Heart right ventricle (tissue), 16 donors: ENCODE data around the gene TMEM255B. TPM values are rescaled to one million over a fixed set of nuclear protein-coding genes. Genes with fewer than 3 reads are reported as not detected.

Experiments
- ATAC-seq, 8 donors: fragments of 200-7000 bp; cut with Tn5 transposase; one replicate each; pipeline ENCODE4 v1.9.1; 2020; ENCODE audit warnings: mild to moderate bottlenecking in 8 of 8, moderate library complexity in 8 of 8, moderate number of reproducible peaks in 1 of 8
- DNase-seq, 2 donors: peaks; one replicate each; pipeline ENCODE4 v3.0.0-alpha.2; 2020
- H3K27ac ChIP-seq, 10 donors: fragments of 200-600 bp; sonication (generic) in 2 of 10; one replicate each; pipeline versions ENCODE4 v1.5.0 to v1.8.0; 2020 to 2022; ENCODE audit warnings: mild to moderate bottlenecking in 3 of 10
- H3K27me3 ChIP-seq, 7 donors: fragments of 200-600 bp; one replicate each; pipeline ENCODE4 v1.8.0; 2021 to 2022; ENCODE audit warnings: mild to moderate bottlenecking in 2 of 7
- H3K36me3 ChIP-seq, 9 donors: fragments of 200-600 bp; sonication (generic) in 1 of 9; one replicate each; pipeline versions ENCODE4 v1.5.0 to v1.8.0; 2020 to 2022; ENCODE audit warnings: mild to moderate bottlenecking in 2 of 9
- H3K4me1 ChIP-seq, 9 donors: fragments of 200-600 bp; sonication (generic) in 1 of 9; one replicate each; pipeline versions ENCODE4 v1.5.0 to v1.8.0; 2020 to 2022; ENCODE audit warnings: mild to moderate bottlenecking in 4 of 9
- H3K4me3 ChIP-seq, 10 donors: fragments of 200-600 bp; sonication (generic) in 2 of 10; one replicate each; pipeline versions ENCODE4 v1.5.0 to v1.8.0; 2020 to 2022; ENCODE audit warnings: mild to moderate bottlenecking in 7 of 10, moderate library complexity in 2 of 10
- H3K9me3 ChIP-seq, 11 donors: fragments of 200-600 bp in 10 of 11; sonication (generic) in 2 of 11; one replicate each; pipeline versions ENCODE4 v1.5.0 to v1.8.0; 2013 to 2022; ENCODE audit warnings: mild to moderate bottlenecking in 2 of 11, control low read depth in 1 of 11, moderate library complexity in 1 of 11
- WGBS, 2 donors: extraction: QIAGEN DNeasy Blood & Tissue Kit; methylation state at CpG; one replicate each; pipeline ENCODE4 v1.1.7; 2013; ENCODE audit warnings: inconsistent platforms in 1 of 2; 5-methylcytosine and 5-hydroxymethylcytosine counted together
- intact Hi-C, 10 donors: fragments of 100-400 bp; cut with DNase I; formaldehyde crosslinking; loops; one replicate each; pipeline versions ENCODE4 v1.11.1 to v1.14.2; 2022
- polyA plus RNA-seq, 2 donors: library from polyadenylated mRNA; stranded (reverse); fragments of 200-250 nt; gene quantifications; one replicate each; pipeline ENCODE4 v1.2.3, GENCODE V29; 2013
- total RNA-seq, 10 donors: library from RNA; stranded (reverse); fragmentation: NEBNext Ultra II Directional in 3 of 10; extraction: Animal tissue kit (Norgen Biotek cat#: 25700) in 3 of 10; gene quantifications; one replicate each; pipeline versions ENCODE4 v1.2.1 to v1.2.4, GENCODE V29; 2021 to 2023
- TF ChIP-seq, protein P1 (sequence below), 9 donors: fragments of 200-600 bp; sonication (generic) in 2 of 9; IDR thresholded peaks; one replicate each; pipeline versions ENCODE4 v1.5.0 to v1.8.0; 2021 to 2022; ENCODE audit warnings: antibody characterized with exemption in 9 of 9, mild to moderate bottlenecking in 5 of 9, moderate library complexity in 1 of 9
- donor health status: Arrhythmogenic right ventricular cardiomyopathy.
- donor health status: ischemic (EF 13 %, LVEDD 7.1; RV severe dilation, severe dysfunction).
- donor health status: healthy with polysubstance abuse.
- donor health status: DM: no; HTN: yes; CAD: no.
- donor health status: DM: no; HTN: no; CAD: no.
- donor health status: ischemic (EF 25% LVEDD 6.9; RV normal size, moderate dysfunction).
- donor health status: ischemic (EF 25% LVEDD 5.7; RV mildly dilated, moderate dysfunction).
- donor health status: healthy.
- donor health status: DM: yes; HTN: yes; CAD: no.
- donor health status: Ischemic cardiomyopathy.
- donor health status: ischemic (EF 35%, LVEDD 5.7; RV mildly dilated, moderate dysfunction).
- donor health status: nonischemic (EF 11% LVEDD 7.7; RV severe dilation, severe dysfunction).
- donor health status: DM: yes; HTN: yes; CAD: no.
- donor health status: PGD.
- donor health status: ischemic (EF 29% LVEDD 5.4; RV normal size, mild dysfunction).
- donor health status: nonischemic (EF 23%, LVEDD 6.1; RV moderate dilation, normal function).

Gene TMEM255B
- total and polyA plus RNA-seq, 12 donors = 2.4 to 12.9 (median 6.3) TPM

DNA sequence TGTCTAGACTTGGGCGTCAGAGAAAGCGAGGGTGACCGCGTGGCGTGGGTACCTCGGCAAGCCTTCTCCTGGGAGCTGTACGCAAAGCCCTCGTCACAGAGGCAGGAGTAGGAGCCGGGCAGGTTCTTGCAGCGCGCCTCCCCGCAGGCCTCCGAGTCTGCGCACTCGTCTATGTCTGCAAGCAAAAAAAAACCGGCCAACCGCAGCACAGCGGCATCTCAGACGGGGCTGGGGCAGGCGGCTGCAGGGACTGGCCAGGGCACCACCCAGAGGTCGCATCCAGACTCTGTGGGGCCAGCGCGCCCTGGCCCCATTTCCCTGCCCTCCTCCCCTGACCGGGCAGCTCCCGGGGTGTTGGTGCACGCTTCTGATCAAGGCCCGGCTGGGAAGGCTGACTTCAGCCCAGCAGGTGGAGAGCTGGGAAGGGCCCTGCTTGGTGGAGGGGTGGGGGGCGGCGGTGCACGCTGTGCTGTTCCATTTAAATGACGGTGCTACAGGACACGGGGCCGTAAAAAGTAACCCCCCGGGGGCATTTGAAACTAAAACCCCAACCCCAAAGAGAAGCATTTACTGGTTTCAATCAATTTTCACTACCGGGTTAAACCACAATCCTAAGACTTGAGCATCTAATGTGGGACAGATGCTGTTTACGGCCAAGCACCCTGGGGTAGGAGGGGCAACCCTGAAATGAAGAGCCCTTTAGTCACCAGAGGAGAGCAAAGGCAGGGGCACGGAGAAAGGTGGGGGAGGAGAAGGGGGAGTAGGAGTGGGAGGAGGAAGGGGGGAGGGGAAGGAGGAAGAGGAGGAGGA is 76.6 kb downstream of the TMEM255B start:
- Histone ChIP-seq H3K36me3 (peaks cover 0 to 59% (median 25%) of the 10 kb centered on the region in 9 donors), H3K4me1 (peaks cover 29 to 40% (median 40%) of the 10 kb centered on the region in 9 donors)

DNA sequence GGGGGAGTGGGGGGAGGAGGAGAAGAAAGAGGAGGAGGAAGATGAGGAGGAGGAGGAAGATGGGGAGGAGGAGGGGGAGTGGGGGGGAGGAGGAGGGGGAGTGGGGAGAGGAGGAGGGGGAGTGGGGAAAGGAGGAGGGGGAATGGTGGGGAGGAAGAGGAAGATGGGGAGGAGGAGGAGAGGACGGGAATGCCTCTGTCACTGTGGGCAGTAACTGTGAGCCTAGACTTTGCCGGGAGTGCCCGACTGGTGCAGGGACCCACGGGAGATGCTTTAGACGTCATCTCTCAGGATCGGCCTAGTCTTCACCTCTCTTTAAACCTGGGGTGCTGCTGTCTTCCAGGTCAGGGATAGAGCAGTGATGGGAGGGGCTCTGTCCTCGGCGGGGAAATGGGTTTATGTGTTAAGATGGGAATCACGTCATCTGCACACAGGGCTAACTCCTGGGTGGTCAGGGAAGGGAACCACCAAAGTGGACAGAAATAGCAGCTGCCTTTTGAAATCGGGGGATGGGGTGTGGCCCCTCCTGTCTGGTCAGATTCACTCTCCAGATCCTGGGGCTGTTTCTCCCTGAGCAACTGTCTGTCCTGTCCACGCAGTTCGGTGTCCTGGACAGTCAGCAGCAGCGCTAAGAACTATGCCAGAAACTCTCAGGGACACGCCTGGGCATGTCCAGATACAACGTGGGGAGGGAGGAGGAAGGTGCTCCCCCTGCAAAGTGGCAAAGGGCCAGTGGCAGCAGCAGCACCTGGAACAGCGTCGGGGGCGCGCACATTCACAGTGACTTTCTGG is 77.9 kb downstream of the TMEM255B start:
- Histone ChIP-seq H3K36me3 (peaks cover 0 to 55% (median 19%) of the 10 kb centered on the region in 9 donors), H3K4me3 (peak overlapping the region in 5 of 10 donors; percentile 4 to 39 (median 25)), H3K4me1 (peaks cover 29 to 47% (median 45%) of the 10 kb centered on the region in 9 donors), H3K27me3 (no peaks in the 10 kb centered on the region), H3K9me3 (no peaks in the 10 kb centered on the region), H3K27ac (peak overlapping the region; percentile 26 to 97 (median 88))
- intact Hi-C loops = loop anchor here in 4 of 10 donors (1.0 to 2.0 kb wide), 3 partner anchors 16 to 45 kb away; no protein-coding TSS in a partner anchor
- TF ChIP-seq, protein P1, sequence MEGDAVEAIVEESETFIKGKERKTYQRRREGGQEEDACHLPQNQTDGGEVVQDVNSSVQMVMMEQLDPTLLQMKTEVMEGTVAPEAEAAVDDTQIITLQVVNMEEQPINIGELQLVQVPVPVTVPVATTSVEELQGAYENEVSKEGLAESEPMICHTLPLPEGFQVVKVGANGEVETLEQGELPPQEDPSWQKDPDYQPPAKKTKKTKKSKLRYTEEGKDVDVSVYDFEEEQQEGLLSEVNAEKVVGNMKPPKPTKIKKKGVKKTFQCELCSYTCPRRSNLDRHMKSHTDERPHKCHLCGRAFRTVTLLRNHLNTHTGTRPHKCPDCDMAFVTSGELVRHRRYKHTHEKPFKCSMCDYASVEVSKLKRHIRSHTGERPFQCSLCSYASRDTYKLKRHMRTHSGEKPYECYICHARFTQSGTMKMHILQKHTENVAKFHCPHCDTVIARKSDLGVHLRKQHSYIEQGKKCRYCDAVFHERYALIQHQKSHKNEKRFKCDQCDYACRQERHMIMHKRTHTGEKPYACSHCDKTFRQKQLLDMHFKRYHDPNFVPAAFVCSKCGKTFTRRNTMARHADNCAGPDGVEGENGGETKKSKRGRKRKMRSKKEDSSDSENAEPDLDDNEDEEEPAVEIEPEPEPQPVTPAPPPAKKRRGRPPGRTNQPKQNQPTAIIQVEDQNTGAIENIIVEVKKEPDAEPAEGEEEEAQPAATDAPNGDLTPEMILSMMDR (IDR thresholded peaks at IDR 0.05) = no peak
- WGBS, 2 donors = 11 to 17% methylated on average over 19 of the region's 19 CpGs
- ATAC-seq (peak; percentile 66 to 87 (median 80)), DNase-seq (peak; percentile 64 to 80)

More for the DNA sequence above, 76.6 kb downstream of the TMEM255B start:
- TF ChIP-seq, protein P1 (IDR thresholded peaks at IDR 0.05) = no peak
- H3K27me3 ChIP-seq = no peaks in the 10 kb centered on the region
- no peak for ATAC-seq
- no peak overlapping the region for H3K27ac ChIP-seq
- 89 to 91% methylated on average over 37 of the region's 37 CpGs for WGBS, 2 donors
- intact Hi-C loops = loop anchor here in 2 of 10 donors (2.0 kb wide), 1 partner anchor 15 kb away; no protein-coding TSS in a partner anchor
- peak in 1 of 2 donors; percentile 8 for DNase-seq
- H3K4me3 ChIP-seq = no peak overlapping the region
- no peaks in the 10 kb centered on the region for H3K9me3 ChIP-seq

DNA sequence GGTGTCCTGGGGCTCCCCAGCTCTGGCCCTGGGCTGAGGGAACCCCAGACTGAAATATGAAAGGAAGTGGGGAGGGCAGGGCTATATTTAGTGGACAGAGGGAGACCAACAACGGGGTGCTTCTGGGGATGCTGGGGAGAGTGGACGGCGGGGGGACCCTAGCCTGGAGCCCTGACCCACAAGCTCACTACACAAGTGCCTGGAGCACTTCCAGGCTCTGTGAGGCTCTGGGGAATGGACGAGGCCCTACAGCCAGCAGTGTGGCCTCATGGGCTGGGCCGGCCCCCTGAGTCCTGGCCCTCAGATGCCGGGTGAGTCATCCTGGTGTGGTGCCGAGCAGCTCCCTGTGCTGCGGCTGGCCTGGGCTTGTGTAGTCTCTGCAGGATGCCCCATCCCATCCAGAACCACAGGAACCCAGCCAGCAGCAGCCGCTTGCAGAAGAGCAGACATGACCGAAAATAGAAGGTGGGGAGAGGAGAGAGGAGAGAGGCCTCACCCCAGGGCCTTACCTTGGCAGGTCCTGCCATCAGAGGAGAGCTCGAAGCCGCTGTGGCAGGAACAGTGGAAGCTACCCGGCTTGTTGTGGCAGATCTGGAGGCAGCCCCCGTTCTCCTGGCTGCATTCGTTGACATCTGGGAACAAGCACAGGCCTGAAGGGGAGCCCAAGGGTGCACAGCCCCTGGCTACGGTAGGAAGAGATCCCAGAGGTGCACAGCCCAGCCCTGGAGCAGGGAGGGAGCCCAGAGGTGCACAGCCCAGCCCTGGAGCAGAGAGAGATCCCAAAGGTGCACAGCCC is 78.7 kb downstream of the TMEM255B start:
- Histone ChIP-seq H3K9me3 (no peaks in the 10 kb centered on the region), H3K27ac (peak overlapping the region; percentile 64 to 97 (median 88)), H3K27me3 (no peaks in the 10 kb centered on the region), H3K36me3 (peaks cover 0 to 54% (median 13%) of the 10 kb centered on the region in 9 donors), H3K4me1 (peaks cover 31 to 55% (median 51%) of the 10 kb centered on the region in 9 donors), H3K4me3 (peak overlapping the region in 5 of 10 donors; percentile 4 to 39 (median 25))
- peak; percentile 93 to 94 for DNase-seq
- intact Hi-C loops = loop anchor here in 4 of 10 donors (1.0 to 2.0 kb wide), 3 partner anchors 16 to 45 kb away; no protein-coding TSS in a partner anchor
- TF ChIP-seq, protein P1 (IDR thresholded peaks at IDR 0.05) = no peak
- WGBS, 2 donors = 9 to 16% methylated on average over 16 of the region's 16 CpGs
- ATAC-seq = peak; percentile 93 to 97 (median 96)
